ENCODE data around the gene SGMS1.

DNA sequence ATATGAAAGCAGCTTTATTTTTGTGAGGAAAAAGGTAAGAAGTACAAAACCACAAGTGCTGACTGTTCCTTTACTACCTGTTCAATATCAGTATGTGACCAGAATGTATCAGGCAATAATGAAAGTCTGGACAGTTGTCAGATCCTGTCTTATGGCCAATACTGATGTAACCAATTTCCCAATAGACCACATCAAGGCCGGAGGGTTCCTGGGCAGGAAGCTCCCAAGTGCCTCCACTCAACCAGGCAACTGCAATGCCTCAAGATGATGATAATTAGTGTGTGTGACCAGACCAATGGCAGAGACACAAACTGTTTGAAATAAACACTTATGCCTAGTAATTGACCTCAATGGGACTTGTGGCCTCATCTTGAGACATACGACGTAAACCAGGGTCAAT is 223.1 kb downstream of the SGMS1 start:
- TF ChIP-seq, protein P1, sequence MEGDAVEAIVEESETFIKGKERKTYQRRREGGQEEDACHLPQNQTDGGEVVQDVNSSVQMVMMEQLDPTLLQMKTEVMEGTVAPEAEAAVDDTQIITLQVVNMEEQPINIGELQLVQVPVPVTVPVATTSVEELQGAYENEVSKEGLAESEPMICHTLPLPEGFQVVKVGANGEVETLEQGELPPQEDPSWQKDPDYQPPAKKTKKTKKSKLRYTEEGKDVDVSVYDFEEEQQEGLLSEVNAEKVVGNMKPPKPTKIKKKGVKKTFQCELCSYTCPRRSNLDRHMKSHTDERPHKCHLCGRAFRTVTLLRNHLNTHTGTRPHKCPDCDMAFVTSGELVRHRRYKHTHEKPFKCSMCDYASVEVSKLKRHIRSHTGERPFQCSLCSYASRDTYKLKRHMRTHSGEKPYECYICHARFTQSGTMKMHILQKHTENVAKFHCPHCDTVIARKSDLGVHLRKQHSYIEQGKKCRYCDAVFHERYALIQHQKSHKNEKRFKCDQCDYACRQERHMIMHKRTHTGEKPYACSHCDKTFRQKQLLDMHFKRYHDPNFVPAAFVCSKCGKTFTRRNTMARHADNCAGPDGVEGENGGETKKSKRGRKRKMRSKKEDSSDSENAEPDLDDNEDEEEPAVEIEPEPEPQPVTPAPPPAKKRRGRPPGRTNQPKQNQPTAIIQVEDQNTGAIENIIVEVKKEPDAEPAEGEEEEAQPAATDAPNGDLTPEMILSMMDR (IDR thresholded peaks at IDR 0.05), result no peak
- TF ChIP-seq POLR2AphosphoS5 (IDR thresholded peaks at IDR 0.05) (no peak), POLR2A (IDR thresholded peaks at IDR 0.05; ENCODE audit: low read depth) (no peak), EP300 (IDR thresholded peaks at IDR 0.05) (no peak)
